Upper lobe of left lung (tissue), 6 donors: ENCODE results near the gene FBXW11. TPM values are rescaled to one million over a fixed set of nuclear protein-coding genes. Genes with fewer than 3 reads are reported as not detected.

ENCODE experiments used
- ATAC-seq, 2 donors: fragments of 200-7000 bp; cut with Tn5 transposase; one replicate each; pipeline ENCODE4 v1.9.1; 2022; ENCODE audit warnings: mild to moderate bottlenecking in 2 of 2, moderate library complexity in 2 of 2; ENCODE audit not compliant: low FRiP score in 2 of 2
- DNase-seq, 2 donors: peaks; one replicate each; pipeline ENCODE4 v3.0.0-alpha.2; 2019 to 2020
- H3K27ac ChIP-seq, 4 donors: fragments of 200-600 bp; sonication (generic); one replicate each; pipeline ENCODE4 v1.5.1; 2016 to 2019
- H3K27me3 ChIP-seq, 4 donors: fragments of 200-600 bp; sonication (generic); one replicate each; pipeline ENCODE4 v1.5.1; 2017 to 2019
- H3K36me3 ChIP-seq, 4 donors: fragments of 200-600 bp; sonication (generic); one replicate each; pipeline ENCODE4 v1.5.1; 2016 to 2019
- H3K4me1 ChIP-seq, 4 donors: fragments of 200-600 bp; sonication (generic); one replicate each; pipeline ENCODE4 v1.5.1; 2018 to 2019
- H3K4me3 ChIP-seq, 4 donors: fragments of 200-600 bp; sonication (generic); one replicate each; pipeline ENCODE4 v1.5.1; 2017 to 2019; ENCODE audit warnings: mild to moderate bottlenecking in 2 of 4, moderate library complexity in 1 of 4
- H3K9me3 ChIP-seq, 4 donors: fragments of 200-600 bp; sonication (generic); one replicate each; pipeline ENCODE4 v1.5.1; 2018 to 2019
- EP300 ChIP-seq, 4 donors: sonication (generic); formaldehyde crosslinking; IDR thresholded peaks; one replicate each; pipeline ENCODE4 v1.5.1; 2017; ENCODE audit warnings: antibody characterized with exemption in 4 of 4, control low read depth in 2 of 4
- POLR2A ChIP-seq, 4 donors: fragments of 450-650 bp; IDR thresholded peaks; one replicate each; pipeline ENCODE4 v1.5.1; 2016 to 2017; ENCODE audit warnings: antibody characterized with exemption in 4 of 4, mild to moderate bottlenecking in 2 of 4
- POLR2AphosphoS5 ChIP-seq, 2 donors: sonication (generic); formaldehyde crosslinking; IDR thresholded peaks; one replicate each; pipeline ENCODE4 v1.5.1; 2017; ENCODE audit warnings: antibody characterized with exemption in 2 of 2
- WGBS, 2 donors: methylation state at CpG; one replicate each; pipeline ENCODE4 v1.1.5; 2017 to 2018; 5-methylcytosine and 5-hydroxymethylcytosine counted together
- total RNA-seq, 6 donors: library from RNA; depleted of rRNA in 4 of 6; stranded (reverse); fragments of >200 nt in 4 of 6; gene quantifications; one replicate each; pipeline versions ENCODE4 v1.1.0 to v1.2.1, GENCODE V29; 2016 to 2021
- TF ChIP-seq, protein P1 (sequence below), 6 experiments: fragments of 450-650 bp in 4 of 6; fragments of 200-600 bp in 2 of 6; sonication (generic) in 2 of 6; IDR thresholded peaks; one replicate each; pipeline ENCODE4 v1.5.1; 2016 to 2019; ENCODE audit warnings: antibody characterized with exemption in 6 of 6
- donor health status: DM: no; HTN: no; CAD: no; lungs with moderate emphysema.
- donor health status: DM: no; HTN: yes; CAD: no; lungs with severe emphysema.

FBXW11 gene
- total RNA-seq = 10 to 100 TPM; 37.2 to 80.0 (median 48.9) TPM

DNA sequence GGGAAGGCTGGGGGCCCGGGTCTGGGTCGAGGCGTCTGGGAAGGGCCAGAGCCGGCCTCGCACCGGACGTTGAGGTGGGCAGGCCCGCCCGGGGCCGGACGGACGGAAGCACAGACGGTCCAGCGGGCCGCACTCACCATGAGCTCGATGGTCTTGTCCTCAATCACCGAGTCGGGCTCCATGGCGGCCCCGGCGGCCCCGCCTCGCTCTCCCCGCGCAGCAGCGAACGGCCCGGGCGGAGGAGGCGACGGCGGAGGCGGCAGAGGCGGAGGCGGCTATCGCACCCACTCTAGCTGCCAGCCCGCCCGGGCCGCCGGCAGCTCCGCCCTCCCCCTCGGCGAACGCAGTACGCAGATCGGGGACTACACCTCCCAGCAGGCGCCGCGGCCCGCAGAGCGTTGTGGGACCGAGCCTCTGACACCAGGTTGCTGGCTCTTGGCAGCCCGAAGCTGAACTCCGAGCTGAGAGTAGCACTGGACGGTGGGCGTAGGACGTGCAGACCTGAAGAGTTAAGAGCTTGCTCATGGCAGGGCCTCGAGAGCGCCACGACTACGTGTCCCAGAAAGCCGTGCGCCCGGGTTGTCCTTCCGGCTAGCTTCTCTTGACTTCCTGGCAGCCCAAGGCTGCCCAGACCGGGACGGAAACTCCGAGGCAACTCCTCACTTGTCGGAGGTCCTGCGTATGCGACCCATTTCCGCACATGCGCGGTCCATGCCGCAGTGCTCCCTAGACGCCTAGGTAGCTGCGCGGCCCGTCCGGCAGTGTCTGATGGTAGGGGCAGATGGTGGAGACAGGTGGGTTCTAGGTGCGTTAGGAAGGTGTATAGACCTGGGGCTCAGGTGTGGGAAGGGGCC, at the start of gene FBXW11:
TSS of gene FBXW11 (minus strand) at position 318 of the 854 bp plus-strand sequence. CDS start at position 182, 136 bp downstream.
- Histone ChIP-seq H3K4me3 (peak within 1 kb of the TSS; percentile 70 to 78 (median 73)), H3K9me3 (no peaks in the 10 kb centered on the region), H3K4me1 (peaks cover 34 to 49% (median 39%) of the 10 kb centered on the region in 4 donors), H3K36me3 (no peaks in the 10 kb centered on the region), H3K27me3 (no peaks in the 10 kb centered on the region), H3K27ac (peak within 1 kb of the TSS; percentile 96 to 98 (median 98))
- ATAC-seq = peak; percentile 96 to 98
- peak; percentile 98 to 99 for DNase-seq
- peak; percentile 88 to 95 for TF ChIP-seq POLR2AphosphoS5 (IDR thresholded peaks at IDR 0.05)
- peak; percentile 55 to 92 (median 86) for TF ChIP-seq POLR2A (IDR thresholded peaks at IDR 0.05)
- peak in 1 of 4 donors; percentile 32 for TF ChIP-seq EP300 (IDR thresholded peaks at IDR 0.05)
- TF ChIP-seq, protein P1, sequence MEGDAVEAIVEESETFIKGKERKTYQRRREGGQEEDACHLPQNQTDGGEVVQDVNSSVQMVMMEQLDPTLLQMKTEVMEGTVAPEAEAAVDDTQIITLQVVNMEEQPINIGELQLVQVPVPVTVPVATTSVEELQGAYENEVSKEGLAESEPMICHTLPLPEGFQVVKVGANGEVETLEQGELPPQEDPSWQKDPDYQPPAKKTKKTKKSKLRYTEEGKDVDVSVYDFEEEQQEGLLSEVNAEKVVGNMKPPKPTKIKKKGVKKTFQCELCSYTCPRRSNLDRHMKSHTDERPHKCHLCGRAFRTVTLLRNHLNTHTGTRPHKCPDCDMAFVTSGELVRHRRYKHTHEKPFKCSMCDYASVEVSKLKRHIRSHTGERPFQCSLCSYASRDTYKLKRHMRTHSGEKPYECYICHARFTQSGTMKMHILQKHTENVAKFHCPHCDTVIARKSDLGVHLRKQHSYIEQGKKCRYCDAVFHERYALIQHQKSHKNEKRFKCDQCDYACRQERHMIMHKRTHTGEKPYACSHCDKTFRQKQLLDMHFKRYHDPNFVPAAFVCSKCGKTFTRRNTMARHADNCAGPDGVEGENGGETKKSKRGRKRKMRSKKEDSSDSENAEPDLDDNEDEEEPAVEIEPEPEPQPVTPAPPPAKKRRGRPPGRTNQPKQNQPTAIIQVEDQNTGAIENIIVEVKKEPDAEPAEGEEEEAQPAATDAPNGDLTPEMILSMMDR (IDR thresholded peaks at IDR 0.05) = peak in 2 of 6 experiments; percentile 8 to 26
- WGBS, 2 donors = 1 to 2% methylated on average over 27 to 33 of the region's 81 CpGs

DNA sequence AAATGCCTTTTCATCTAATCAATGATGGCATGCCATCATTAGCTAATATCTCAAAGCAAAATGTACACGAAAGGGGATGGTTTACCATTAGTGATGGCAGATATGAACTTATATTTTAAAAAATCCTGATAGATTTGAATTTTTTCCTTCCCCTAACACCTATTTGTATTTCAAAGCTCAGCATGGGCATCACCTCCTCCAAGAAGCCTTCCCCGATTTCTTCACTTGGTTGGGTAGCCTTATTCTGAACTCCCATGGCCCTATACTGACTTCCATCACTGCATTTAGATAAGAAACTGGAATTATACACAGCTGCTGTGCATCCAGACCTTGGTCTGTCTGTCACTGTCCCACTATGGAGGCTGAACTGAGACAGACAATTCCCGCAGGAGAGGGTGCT, 49.6 kb upstream of the FBXW11 start:
- 95 to 97% methylated on average over 3 of the region's 3 CpGs for WGBS, 2 donors
- Histone ChIP-seq H3K4me1 (no peaks in the 10 kb centered on the region), H3K27ac (no peak overlapping the region), H3K27me3 (no peaks in the 10 kb centered on the region), H3K36me3 (peaks cover 22 to 97% (median 73%) of the 10 kb centered on the region in 4 donors), H3K4me3 (no peak overlapping the region), H3K9me3 (no peaks in the 10 kb centered on the region)
- no peak for ATAC-seq
- TF ChIP-seq, protein P1 (IDR thresholded peaks at IDR 0.05) = no peak
- TF ChIP-seq POLR2AphosphoS5 (IDR thresholded peaks at IDR 0.05) = no peak
- no peak for TF ChIP-seq EP300 (IDR thresholded peaks at IDR 0.05)
- no peak for TF ChIP-seq POLR2A (IDR thresholded peaks at IDR 0.05)
- no peak for DNase-seq

DNA sequence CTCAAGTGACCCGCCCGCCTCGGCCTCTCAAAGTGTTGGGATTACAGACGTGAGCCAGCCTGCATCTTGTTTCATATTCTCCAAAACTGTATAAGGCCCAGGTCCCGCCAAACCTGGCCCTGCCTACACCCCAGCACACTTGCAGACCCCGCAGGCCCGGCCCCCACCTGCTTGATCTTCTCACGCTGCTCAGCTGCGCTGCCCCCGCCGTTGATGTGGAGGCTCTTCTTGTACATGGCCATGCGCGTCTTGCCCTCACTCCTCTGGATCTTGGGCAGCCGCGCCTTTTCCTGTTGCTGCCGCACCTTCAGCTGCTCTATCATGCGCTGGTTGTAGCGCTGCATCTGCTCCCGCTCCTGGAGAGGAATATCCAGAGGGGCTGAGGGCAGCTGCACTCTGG, 49.0 kb upstream of the FBXW11 start:
- Histone ChIP-seq H3K4me1 (no peaks in the 10 kb centered on the region), H3K27ac (no peak overlapping the region), H3K4me3 (no peak overlapping the region), H3K27me3 (no peaks in the 10 kb centered on the region), H3K9me3 (no peaks in the 10 kb centered on the region), H3K36me3 (peaks cover 22 to 97% (median 72%) of the 10 kb centered on the region in 4 donors)
- DNase-seq = peak in 1 of 2 donors; percentile 61
- TF ChIP-seq, protein P1 (IDR thresholded peaks at IDR 0.05) = no peak
- TF ChIP-seq POLR2AphosphoS5 (IDR thresholded peaks at IDR 0.05) (no peak), EP300 (IDR thresholded peaks at IDR 0.05) (no peak), POLR2A (IDR thresholded peaks at IDR 0.05) (no peak)
- ATAC-seq = no peak
- WGBS, 2 donors = 92 to 97% methylated on average over 19 of the region's 19 CpGs

DNA sequence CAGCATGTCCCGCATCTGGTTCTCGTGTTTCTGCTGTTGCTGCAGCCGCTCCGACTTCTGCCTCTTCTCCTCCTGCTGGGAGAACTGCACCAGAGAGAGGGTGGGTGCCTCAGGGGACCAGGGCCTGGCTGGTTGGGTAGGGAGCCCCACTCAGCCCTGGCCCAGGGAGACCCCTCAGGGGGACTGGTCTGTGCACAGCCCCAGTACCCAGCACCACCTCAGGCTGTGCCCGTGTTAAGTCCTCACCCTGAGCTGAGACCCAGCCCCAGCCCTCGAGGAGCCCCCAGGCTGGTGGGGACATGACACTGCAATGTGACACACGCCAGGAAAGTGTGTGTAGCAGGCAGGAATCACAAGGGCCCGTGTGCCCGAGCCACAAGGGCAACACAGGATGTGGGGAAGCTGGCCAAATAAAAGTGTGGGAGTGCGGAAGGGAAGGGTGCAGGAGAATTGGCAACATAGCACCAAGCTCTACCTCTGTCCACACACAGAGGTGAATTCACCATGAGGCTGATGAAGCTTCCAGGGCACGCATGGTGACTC, 48.2 kb upstream of the FBXW11 start:
- H3K27ac ChIP-seq = no peak overlapping the region
- no peaks in the 10 kb centered on the region for H3K9me3 ChIP-seq
- 82 to 88% methylated on average over 11 of the region's 11 CpGs for WGBS, 2 donors
- no peaks in the 10 kb centered on the region for H3K27me3 ChIP-seq
- TF ChIP-seq POLR2A (IDR thresholded peaks at IDR 0.05) = no peak
- H3K4me3 ChIP-seq = no peak overlapping the region
- DNase-seq (peak in 1 of 2 donors; percentile 38), ATAC-seq (peak in 1 of 2 donors; percentile 39)
- no peaks in the 10 kb centered on the region for H3K4me1 ChIP-seq
- peaks cover 19 to 97% (median 70%) of the 10 kb centered on the region in 4 donors for H3K36me3 ChIP-seq

DNA sequence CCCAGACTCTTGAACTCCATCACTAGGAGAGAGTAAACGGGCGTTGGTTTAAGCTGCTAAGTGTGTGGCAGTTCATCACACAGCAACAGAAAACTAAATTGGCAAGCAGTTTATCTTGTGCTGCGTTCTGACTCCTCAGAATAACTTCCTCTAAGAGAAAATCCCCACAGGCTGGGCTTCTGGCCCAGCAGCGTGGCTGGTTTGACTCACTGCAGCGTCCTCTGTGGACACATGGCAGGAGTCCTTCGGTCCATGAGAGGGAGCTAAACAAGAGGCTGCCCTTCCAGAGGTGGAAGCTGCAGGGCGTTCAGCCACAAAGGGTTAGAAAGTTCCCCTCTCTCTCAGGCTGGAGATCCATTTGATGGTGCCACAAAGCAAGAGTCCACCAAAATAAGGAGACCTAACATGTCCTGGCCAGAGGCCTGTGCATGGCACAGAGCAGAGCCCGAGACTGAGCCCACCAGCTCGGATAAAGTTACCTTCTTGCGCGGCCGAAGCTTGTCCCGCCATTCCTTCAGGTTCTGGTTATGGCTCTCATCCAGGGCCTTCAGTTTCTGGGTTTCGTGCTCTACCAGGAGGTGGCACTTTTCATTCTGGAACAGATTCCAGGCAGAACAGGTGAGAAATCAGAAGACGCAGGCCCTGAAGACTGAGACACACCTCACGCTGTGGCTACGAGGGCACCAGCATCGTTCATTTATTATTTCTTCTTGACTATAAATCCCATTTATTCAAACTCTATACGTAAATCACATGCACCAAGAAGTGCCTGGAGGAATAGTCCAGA, 46.2 kb upstream of the FBXW11 start:
- no peak overlapping the region for H3K4me3 ChIP-seq
- no peak overlapping the region for H3K27ac ChIP-seq
- H3K9me3 ChIP-seq = no peaks in the 10 kb centered on the region
- 87 to 90% methylated on average over 17 to 19 of the region's 19 CpGs for WGBS, 2 donors
- ATAC-seq = peak; percentile 47 to 62
- no peak for TF ChIP-seq POLR2A (IDR thresholded peaks at IDR 0.05)
- no peak for TF ChIP-seq POLR2AphosphoS5 (IDR thresholded peaks at IDR 0.05)
- no peak for TF ChIP-seq EP300 (IDR thresholded peaks at IDR 0.05)
- TF ChIP-seq, protein P1 (IDR thresholded peaks at IDR 0.05) = no peak
- no peaks in the 10 kb centered on the region for H3K4me1 ChIP-seq
- DNase-seq = no peak
- peaks cover 19 to 96% (median 72%) of the 10 kb centered on the region in 4 donors for H3K36me3 ChIP-seq
- no peaks in the 10 kb centered on the region for H3K27me3 ChIP-seq
